ENCODE data around the gene PRKCE.

PRKCE gene

DNA sequence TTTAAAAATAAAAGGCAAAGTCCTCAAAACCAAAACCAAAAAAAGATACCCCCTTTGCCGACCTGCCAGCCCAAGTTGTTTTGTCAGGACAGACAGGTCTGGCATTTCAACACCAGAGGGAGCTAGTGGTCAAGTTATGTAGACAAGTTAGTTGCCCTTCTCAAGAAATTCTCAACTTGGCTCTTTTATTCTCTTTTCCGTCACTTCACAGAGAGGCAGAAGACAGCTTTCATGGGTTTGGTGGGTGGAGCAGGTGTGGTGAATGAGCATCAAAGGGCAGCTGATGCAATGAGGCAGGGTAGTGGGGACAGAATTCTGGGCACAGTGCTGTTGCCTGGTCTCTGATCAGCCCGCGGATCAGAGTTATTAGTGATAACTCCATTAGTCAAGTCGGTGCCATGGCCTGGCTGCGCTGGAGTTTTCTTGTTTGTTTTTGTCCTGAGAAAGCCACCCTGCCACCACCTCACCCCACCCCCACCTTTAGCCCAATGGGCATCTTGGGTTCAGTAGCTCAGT is 342.1 kb downstream of the PRKCE start:
- H3K4me3 ChIP-seq (ENCODE audit: low read length), result no peak overlapping the region
- no peak for TF ChIP-seq ZNF274 (IDR thresholded peaks at IDR 0.05; ENCODE audit: low read depth, low read length)

DNA sequence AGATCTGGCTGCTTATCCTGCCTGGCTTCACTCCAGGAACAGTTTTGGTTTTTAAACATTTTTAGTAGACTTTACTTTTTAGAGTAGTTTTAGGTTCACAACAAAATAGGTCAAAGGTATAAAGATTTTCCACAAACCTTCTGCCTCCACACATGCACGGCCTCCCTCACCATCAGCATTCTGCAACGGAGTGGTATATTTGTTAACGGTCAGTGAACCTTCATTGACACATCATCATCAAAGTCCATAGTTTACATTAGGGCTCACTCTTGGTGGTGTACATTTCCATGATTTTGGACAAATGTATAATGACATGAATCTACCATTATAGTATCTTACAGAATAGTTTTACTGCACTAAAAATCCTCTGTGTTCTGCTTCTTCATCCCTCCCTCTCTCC is 342.6 kb downstream of the PRKCE start:
- no peak for TF ChIP-seq ZNF274 (IDR thresholded peaks at IDR 0.05; ENCODE audit: low read depth, low read length)
- H3K4me3 ChIP-seq (ENCODE audit: low read length), result no peak overlapping the region

DNA sequence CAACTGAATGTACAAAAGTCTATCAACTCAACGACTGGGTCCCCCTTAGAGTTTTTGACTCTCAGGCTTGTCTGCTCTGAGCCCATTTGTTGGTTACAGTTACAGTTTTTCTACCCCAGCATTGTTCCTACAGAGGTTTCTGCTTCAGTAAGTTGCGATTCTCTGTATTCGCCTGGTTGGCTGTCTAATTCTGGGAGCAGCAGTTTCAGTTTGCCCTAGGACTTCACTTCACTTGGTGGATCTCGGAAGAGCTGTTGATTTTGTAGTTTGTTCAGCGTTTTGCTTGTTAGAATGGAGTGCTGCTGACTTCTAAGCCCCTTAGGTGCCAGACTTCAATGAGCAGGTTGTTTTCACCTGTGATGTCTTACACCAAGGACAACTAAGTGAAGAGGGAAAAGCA is 349.2 kb downstream of the PRKCE start:
- TF ChIP-seq ZNF274 (IDR thresholded peaks at IDR 0.05; ENCODE audit: low read depth, low read length), result no peak
- H3K4me3 ChIP-seq (ENCODE audit: low read length), result no peak overlapping the region

DNA sequence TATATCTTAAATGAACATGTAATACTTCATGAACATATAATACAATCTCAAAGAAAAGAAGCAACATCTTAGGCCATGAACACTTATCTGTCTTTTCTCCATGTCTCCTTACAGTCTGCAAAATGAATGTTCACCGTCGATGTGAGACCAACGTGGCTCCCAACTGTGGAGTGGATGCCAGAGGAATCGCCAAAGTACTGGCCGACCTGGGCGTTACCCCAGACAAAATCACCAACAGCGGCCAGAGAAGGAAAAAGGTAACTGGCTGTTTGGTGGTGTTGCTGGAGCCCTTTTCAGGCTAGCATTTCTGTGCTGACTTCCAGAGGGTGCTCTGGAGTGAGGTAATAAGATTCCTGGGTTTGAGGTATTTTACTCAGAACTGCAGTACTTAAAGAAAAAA is 349.8 kb downstream of the PRKCE start:
- no peak overlapping the region for H3K4me3 ChIP-seq (ENCODE audit: low read length)
- no peak for TF ChIP-seq ZNF274 (IDR thresholded peaks at IDR 0.05; ENCODE audit: low read depth, low read length)

DNA sequence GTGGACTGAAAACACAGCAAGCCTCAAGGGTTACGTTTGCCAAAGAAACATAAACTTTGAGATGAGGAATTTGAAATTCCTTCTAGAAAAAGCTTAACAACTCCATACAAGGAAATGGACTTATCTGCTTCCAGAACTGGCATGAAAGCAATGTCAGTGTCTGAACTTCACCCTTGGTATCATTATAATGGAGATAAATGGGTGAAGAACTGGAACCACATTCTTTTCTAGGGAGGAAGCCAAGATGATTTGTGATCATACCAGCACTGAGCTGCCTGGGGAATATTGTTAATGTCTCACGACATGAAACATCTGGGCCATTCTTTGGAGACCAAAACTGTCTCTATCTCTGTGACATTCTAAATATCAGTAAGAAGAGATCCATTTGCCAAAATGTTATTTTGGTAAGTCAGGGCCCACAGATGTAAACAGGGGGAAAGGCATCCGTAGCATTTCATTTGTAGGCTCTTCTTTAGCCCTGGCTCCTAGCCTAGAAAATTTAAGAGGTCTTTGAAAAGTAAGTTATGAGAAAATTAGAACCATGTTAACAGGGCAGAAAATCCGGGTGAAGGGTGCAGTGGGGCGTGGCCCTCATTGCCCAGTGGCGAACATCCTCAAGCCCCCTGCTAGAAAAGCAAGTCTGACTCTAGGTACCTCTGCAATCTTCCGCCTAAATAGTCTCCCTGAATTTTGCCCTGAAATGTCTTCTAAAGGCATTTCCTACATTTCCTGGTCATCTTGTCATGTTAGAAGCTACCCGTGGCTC is 350.4 kb downstream of the PRKCE start:
- H3K4me3 ChIP-seq (ENCODE audit: low read length), result no peak overlapping the region
- TF ChIP-seq ZNF274 (IDR thresholded peaks at IDR 0.05; ENCODE audit: low read depth, low read length), result no peak

DNA sequence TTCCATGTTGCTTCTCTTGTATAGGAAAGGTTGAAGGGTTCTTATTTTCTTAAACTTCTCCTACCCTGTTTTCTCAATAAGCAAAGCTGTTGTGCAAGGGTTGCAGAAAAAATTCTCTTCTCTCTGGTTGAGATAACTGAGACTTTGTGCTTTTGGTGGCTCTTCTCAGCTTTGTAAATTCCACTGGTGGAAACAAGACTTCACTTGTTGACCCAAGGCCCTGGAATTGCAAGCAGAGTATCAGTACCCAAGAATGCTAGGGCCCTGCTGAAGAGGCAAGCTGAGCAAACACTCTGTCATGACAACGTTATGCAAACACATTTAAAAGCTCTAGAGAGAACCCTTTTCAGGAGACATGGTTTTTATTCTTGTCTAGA is 351.0 kb downstream of the PRKCE start:
- H3K4me3 ChIP-seq (ENCODE audit: low read length), result no peak overlapping the region
- TF ChIP-seq ZNF274 (IDR thresholded peaks at IDR 0.05; ENCODE audit: low read depth, low read length), result no peak

DNA sequence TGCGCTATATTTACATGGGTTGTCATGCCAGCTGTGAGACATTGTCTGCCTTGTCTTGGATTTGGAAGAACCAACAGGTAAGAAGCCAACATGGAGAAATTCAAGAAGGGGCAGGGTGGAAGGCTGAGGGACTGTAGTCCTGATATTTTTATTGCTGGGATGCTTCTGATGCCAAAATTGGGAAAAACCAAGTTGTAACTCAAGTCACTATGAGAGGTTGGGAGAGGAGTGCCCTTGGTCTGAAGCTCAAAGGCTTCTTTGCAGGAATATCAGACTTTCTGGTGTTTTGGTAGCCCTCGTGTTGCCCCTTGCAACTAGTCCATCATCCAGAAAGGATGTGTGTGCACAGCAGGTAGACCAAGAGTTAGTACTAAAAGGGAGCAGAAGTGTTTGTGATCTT is 351.5 kb downstream of the PRKCE start:
- H3K4me3 ChIP-seq (ENCODE audit: low read length), result no peak overlapping the region
- no peak for TF ChIP-seq ZNF274 (IDR thresholded peaks at IDR 0.05; ENCODE audit: low read depth, low read length)

DNA sequence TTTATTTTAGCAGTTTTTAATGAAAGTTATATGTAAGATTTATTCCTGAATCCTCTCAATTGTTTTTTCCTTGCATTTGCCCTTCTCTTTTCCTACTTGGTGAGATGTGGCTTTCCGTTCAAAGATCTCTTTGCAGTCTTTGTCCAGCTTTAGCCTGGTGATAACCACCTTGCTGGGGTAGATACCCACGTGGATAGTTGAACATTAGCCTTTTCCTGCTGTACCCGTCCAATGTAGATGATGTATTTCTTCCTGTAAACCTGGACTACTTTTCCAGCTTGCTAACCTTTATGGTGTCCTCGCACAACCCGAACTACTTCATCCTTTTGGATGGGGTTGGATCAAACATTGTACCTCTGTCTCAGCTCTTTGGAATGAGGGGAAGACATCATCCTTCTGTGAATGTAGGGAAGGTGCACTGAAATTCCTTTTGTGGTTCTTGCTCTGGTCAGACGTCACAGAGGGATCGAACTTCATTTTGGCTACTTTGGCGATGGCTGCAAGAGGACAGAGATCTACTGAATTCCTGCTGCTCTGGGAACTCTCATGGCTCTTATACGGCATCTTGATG is 352.5 kb downstream of the PRKCE start:
- no peak for TF ChIP-seq ZNF274 (IDR thresholded peaks at IDR 0.05; ENCODE audit: low read depth, low read length)
- H3K4me3 ChIP-seq (ENCODE audit: low read length), result no peak overlapping the region

DNA sequence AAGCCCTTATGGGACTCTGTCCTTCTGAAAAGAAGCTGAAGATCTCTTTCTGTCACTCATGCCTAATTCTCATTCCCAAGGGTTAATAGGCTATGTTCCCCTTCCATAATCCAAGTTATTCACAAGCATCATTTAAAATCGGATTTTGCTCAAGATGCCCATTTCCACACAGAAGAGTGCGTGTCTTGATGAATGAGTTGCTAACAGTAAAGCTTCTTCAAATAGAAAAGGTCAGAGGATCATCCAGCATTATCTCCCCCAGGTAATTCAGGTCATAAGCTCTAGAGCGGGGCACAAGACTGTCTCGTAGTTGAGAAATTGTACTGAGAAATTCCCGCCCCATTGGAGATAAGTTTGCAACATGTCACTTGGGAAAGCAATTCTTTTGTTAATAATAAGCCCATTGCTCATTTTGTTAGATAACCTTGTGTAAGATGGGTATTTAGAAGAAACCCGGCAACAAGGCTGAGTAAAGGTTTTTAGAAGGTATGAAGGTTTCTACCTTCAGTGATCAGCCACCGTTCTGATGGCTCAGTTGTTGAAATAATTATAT is 355.1 kb downstream of the PRKCE start:
- H3K4me3 ChIP-seq (ENCODE audit: low read length), result no peak overlapping the region
- TF ChIP-seq ZNF274 (IDR thresholded peaks at IDR 0.05; ENCODE audit: low read depth, low read length), result no peak

DNA sequence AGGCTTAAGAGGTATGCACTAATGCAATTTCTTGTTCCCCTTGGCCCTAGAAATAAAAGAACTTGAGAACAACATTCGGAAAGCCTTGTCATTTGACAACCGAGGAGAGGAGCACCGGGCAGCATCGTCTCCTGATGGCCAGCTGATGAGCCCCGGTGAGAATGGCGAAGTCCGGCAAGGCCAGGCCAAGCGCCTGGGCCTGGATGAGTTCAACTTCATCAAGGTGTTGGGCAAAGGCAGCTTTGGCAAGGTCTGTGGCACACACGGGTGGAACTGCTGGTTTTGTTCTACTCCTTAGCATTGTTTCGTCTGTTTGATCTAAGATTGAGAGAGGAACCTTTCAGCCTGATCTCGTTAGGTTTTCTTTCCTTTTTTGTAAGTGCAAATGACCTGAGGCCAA is 355.9 kb downstream of the PRKCE start:
- no peak overlapping the region for H3K4me3 ChIP-seq (ENCODE audit: low read length)
- no peak for TF ChIP-seq ZNF274 (IDR thresholded peaks at IDR 0.05; ENCODE audit: low read depth, low read length)

DNA sequence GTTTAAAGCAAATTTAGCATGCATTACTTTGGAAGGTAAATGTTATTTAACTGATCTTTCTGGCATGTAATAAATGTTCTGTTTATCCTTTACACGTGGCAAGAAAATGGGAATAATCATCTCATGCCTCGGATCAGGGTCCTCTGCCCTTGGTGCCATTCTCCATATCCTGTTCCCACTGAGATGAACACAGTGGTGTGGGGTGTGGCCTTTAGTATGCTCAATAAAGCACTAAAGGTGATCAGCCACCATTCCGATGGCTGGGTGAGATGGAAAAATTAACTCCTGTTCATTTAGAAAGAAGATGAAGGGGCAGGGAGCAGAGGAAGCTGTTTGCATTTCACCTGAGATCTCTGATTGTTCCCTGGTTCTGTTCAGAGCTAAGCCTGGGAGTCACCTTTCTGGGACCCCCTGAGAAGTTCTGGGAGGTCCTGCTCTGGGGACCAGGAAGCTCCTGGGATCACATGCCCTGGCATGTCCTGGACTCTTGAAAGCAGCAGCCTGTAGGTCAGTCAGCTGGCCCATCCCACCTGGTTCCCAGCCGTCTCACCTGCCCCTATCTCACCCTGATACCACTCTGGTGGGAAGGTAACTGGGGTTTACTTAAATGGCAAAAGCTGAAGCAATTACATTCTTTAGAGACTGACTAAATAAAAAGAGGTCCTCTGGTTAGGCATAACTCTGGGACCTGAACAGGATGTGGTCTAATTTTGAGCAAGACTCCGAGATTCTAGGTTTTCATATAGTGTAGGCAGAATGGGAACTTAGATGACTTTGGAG is 356.8 kb downstream of the PRKCE start:
- no peak overlapping the region for H3K4me3 ChIP-seq (ENCODE audit: low read length)
- TF ChIP-seq ZNF274 (IDR thresholded peaks at IDR 0.05; ENCODE audit: low read depth, low read length), result no peak

DNA sequence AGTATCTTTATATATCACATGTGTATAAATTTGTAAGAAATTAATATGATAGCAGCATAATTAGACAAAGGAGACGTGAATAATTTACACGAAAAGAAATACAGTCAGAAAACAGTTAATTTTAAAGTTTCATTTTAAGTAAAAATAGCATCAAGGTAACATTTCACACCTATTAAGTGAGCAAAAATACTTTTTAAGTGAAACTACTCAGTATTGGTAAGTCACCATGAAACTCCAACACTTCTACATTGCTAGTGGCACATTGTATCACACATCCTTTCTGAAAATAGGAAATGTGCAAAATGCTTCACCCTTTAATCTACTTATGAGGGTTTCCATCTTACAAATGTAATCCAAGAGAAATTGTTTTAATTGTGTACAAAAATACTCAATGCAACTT is 357.8 kb downstream of the PRKCE start:
- no peak for TF ChIP-seq ZNF274 (IDR thresholded peaks at IDR 0.05; ENCODE audit: low read depth, low read length)
- no peak overlapping the region for H3K4me3 ChIP-seq (ENCODE audit: low read length)

DNA sequence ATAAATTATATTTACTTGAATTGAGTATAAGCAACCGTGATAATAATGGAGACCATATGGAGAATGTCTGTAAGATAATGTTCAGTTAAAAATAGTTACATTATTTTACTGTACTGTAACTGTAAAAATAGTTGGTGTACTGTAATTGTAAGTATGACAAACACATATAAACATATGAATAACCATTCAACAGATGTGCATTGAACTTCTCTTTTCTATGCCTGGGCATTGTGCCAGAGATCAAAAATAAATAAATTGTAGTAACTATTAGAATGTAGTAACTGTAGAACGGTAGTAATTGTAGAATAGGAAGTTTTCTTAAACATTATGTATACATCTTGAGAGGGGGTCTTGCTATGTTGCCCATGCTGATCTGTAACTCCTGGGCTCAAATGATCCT is 358.3 kb downstream of the PRKCE start:
- no peak for TF ChIP-seq ZNF274 (IDR thresholded peaks at IDR 0.05; ENCODE audit: low read depth, low read length)
- no peak overlapping the region for H3K4me3 ChIP-seq (ENCODE audit: low read length)

DNA sequence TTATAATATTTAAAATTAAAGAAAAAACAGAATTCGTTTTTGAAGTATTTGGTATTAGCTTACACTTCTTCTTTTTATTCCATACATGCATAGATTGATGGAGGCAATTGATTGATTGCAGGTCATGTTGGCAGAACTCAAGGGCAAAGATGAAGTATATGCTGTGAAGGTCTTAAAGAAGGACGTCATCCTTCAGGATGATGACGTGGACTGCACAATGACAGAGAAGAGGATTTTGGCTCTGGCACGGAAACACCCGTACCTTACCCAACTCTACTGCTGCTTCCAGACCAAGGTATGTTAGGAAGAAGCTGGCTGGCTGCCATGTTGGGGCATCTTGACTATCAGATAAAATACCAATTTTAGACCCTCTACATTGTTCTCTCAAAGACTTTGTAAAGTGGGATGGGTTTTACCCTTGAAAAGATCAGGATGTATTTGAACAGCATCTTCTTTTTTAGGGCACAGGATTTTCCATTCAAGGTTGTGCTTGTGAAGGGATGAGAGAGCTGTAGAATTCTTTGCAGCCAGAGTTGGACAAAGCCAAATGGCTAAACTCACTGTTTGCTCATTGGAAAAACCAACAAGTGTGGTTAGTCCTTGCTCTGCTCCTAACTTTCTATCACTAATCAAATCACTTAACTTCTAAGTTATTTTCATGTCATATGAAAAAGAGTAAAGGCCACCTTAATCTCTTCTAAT is 358.9 kb downstream of the PRKCE start:
- no peak for TF ChIP-seq ZNF274 (IDR thresholded peaks at IDR 0.05; ENCODE audit: low read depth, low read length)
- H3K4me3 ChIP-seq (ENCODE audit: low read length), result no peak overlapping the region

All from GM08714 (cell line).